Medulla oblongata (tissue), 1 donor: ENCODE data around the gene DNAH2.
A peak's percentile ranks its signal among the peaks of the same experiment; 100 is the strongest.

Experiments
- DNase-seq: peaks from one replicate; pipeline ENCODE4 v3.0.0-alpha.2; 2015; ENCODE audit errors: extremely low spot score

Gene DNAH2

GRCh38 chr17:7818746-7819645 is 101.5 kb downstream of the DNAH2 start:
- no peak for DNase-seq

DNA sequence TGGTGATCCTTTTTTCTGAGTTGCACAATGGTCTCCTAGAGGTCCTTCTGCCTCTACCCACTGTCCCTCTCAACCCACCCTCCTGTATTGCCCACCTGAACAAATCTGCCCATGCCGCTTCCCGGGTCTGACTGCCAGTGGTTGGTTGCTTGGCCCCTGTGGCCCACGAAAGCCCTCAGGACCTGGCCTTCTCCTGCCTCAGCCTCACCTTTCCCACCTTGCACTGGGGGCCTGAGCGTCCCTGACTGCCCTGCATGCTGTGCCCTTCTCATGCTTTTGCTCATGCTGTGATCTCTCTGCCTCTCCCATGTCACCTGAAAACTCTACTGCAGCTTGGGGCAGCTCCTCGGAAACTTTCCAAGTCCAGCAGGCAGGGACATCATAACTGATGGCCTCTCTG is 102.7 kb downstream of the DNAH2 start:
- DNase-seq: no peak

GRCh38 chr17:7822126-7822525 is 104.6 kb downstream of the DNAH2 start:
- no peak for DNase-seq

DNA sequence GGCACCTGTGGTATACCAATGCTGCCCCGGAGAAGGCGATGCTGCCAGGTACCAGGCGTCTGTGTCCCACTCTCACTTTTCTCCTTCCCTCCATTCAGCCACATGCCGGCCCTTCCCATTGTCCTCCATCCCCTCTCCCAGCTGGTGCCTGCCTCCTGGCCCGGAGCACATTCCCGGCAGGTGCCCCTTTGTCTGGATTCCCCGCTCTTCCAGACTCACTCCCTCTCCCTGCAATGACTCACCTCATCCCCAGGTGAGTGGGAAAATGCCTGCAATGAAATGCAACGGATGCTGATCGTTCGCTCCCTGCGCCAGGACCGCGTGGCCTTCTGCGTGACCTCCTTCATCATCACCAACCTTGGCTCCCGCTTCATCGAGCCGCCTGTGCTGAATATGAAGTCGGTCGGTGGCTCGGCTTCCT is 106.0 kb downstream of the DNAH2 start:
- no peak for DNase-seq

DNA sequence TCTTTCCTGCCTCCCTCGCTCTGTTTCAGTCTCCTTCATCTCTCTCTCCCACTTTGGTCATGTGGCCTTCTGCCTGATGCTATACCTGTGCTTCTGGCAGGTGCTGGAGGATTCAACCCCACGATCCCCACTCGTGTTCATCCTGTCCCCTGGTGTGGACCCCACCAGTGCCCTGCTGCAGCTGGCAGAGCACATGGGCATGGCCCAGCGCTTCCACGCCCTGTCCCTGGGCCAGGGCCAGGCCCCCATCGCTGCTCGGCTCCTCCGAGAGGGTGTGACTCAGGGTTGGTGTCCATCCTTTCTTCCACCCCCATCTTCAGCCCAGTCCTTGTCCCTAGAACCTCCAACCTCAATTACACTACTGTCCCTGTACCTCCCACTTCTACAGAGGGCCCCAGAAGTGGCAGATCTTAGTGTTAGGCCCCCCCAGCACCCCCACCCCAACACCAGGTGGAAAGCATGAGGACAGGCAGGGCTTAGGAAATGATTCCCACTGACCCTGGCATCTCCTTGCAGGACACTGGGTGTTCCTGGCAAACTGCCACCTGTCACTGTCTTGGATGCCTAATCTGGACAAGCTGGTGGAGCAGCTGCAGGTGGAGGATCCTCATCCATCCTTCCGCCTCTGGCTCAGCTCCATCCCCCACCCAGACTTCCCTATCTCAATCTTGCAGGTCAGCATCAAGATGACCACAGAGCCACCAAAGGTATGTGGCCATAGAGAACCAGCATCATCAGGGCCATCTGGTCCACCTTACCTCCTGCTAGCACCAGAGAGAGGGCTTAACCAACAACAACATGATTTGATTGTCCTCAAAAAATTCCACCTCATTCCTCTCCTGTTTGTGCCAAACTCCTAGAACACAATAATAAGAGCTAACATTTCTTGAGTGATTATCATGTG is 106.7 kb downstream of the DNAH2 start:
- DNase-seq: no peak

DNA sequence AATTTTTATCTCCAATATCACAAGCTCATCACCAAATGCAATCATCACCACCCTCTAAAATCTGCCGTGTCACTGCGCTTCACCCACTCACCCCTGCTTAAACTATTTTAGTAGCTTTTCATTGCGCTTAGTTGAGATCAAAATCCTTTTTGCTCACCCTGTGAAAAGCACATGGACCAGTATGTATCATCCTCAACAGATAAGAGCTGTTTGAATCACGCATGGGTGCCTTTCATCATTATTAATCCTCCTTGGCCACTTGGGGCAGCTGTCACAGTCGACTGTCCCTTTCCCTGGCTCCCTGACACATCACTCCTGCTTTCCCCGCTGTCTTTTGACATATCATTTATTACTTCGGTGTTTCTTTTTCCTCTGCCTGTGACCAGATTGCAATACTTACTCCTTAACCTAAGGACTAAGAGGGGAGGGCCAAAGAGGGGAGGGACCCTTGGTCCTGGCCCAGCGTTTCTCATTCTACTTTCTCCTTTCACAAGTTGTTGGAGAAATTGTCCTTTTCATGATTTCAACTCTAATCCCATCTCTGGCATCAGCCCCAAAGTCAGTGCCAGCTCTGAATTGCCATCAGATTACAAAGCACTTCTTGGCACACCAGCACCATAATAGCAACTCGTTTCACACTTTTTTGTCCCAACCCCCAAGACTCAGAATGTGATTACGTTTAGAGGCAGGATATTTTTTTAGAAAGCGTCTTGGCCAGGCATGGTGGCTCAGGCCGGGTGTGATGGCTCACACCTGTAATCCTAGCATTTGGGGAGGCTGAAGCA is 107.9 kb downstream of the DNAH2 start:
- no peak for DNase-seq

GRCh38 chr17:7830616-7831015 is 113.1 kb downstream of the DNAH2 start:
- no peak for DNase-seq

GRCh38 chr17:7831233-7831632 is 113.7 kb downstream of the DNAH2 start:
- DNase-seq: no peak

GRCh38 chr17:7832431-7832830 is 114.9 kb downstream of the DNAH2 start:
- no peak for DNase-seq

DNA sequence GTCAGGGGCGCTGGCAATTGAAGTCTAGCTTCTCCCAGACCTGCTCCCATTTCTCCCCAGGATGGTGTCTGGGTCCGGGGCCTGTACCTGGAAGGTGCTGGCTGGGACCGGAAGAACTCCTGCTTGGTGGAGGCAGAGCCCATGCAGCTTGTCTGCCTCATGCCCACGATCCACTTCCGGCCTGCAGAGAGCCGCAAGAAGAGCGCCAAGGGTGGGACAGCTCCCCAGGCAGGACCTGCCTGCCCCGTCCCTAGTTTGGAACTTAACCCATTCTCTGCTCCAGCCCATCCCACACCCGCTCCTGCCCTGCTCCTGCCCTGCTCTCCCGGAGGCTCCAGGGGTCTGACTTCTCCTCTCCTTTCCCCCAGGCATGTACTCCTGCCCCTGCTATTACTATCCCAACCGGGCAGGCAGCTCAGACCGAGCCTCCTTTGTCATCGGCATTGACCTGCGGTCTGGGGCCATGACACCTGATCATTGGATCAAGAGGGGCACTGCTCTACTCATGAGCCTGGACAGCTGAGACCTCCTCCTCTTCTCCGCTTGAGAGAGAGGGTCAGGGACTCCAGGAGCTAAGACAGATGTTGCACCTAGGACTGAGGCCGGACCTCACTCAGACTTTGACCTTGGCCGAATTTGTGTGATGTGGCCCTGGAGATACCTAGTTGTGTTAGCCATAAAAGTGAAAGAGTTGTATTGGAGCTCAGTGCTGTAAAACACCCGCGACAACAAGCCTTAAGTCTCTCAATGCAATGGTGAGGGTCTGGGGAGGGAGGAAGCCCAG is 115.7 kb downstream of the DNAH2 start:
- DNase-seq: no peak

GRCh38 chr17:7833795-7834541 is 116.4 kb downstream of the DNAH2 start, which contains the start of gene KDM6B:
TSS of gene KDM6B (plus strand) at chr17:7834217. CDS start at chr17:7845555, 11,338 bp downstream.
- peak; percentile 93 for DNase-seq

DNA sequence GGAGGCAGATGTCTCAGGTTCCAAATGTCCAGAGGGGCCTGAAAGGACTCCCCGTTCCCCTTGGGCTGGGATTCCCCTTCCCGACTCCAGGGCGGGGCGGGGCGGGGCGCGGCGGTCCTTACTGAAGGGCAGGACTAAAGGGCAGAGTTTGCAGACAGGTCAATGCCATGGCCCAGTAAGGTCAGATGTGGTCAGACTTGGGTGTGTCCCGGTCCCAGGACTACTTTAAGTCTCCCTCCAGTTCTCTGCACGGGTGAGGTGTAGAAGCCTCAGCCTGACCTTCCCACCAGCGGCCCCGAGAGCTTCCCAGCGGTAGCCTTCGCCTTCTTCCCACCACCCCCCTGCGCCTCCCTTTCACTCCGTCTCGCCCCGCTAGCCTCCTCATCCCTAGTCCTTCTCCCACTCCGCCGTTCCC is 117.0 kb downstream of the DNAH2 start:
- peak; percentile 30 for DNase-seq

GRCh38 chr17:7834957-7835813 is 117.6 kb downstream of the DNAH2 start:
- peak; percentile 99 for DNase-seq

DNA sequence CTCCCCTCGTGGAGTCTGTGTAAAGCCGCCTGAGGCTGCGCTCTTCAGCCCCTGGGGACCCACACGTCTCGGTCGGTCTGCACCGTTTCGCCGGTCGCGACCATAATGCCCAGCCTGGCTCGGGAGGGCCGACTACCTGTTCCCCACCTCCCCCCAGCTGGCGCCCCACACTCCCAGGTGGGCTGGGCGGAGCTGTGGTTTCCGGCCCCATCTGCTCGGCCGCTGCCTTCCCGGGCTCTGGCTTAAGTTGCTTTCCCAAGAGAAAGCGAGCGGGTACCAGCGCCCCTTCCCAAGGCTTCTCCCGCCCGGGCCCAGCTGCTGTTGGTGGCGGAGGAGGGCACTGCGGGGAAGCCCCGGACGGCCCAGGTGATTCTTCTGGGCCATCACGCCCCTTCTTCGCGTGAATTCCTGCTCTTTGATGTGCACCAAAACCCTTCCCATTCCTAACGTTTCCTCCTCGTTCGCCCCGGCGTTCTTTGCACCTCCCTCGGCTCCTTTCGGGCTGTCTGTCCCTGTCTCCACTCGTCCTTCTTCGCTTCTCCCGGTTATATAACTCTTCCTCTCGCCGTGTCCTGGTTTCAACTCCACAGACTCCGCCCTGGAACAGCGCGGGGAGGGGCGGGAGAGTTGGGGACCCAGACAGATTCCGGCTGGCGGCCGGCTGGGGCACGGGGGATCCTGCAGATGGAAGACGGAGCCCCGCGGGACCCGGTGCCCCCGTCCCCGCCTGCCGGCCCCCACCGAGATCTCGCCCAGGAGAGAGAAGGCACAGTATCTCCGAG is 118.5 kb downstream of the DNAH2 start:
- DNase-seq: peak; percentile 86

DNA sequence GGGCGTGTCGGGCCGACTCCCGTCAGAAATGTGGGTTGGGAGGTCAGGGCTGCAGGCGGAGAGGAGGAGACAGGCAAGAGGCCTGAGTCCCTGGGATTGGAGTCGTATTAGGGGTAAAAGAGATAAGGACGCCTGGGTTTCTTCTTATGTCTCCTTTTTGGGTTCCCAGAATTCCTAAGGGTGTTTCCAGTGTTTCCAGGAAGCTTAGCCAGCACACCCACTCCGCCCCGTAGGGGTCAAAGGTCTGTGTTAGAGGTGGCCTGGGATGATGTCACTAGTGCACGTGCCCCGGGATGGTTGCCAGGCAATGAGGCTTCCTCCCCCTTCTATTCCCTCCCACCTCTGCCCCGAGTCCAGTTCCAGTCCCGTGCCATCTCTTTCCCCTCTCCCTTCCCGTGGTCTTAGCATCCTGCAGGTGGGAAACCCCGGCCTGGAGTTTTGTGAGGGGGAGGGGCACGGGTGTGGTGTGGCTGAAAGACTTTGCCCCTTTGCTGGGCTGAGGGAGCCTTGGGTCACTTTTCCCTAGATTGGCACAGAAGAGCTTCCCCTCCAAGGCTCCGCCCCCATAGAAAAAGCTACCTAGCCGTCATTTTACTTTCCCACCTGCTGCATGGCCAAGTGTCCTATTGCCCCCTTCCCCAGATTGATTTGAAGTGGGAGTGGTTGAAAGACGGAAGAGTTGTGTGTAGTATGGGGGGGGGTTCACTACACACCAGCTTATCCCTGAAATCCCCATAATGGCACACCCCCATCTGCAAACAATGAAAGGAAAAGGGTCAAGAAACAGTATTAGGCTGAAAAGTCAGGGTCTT is 119.3 kb downstream of the DNAH2 start:
- DNase-seq: peak; percentile 76

GRCh38 chr17:7837408-7838088 is 120.0 kb downstream of the DNAH2 start:
- peak; percentile 25 for DNase-seq
